Mesothelial cell of epicardium (in vitro differentiated cells): Measurements from ENCODE around the gene CYP4B1. TPM values are rescaled to one million over a fixed set of nuclear protein-coding genes. Genes with fewer than 3 reads are reported as not detected.

ENCODE experiments used
- DNase-seq, 2 experiments: peaks; one replicate each; pipeline ENCODE4 v3.0.0; 2021; ENCODE audit warnings: low spot score in 2 of 2; ENCODE audit not compliant: unreplicated experiment in 2 of 2
- H3K27ac Mint-ChIP-seq: 2 replicates; pipeline ENCODE4 v1.8.0; 2021; ENCODE audit warnings: mixed read lengths
- H3K27me3 Mint-ChIP-seq: 2 replicates; pipeline ENCODE4 v1.8.0; 2021; ENCODE audit warnings: low read depth, mixed read lengths
- H3K36me3 Mint-ChIP-seq: 2 replicates; pipeline ENCODE4 v1.8.0; 2021; ENCODE audit warnings: mixed read lengths
- H3K4me1 Mint-ChIP-seq: 2 replicates; pipeline ENCODE4 v1.8.0; 2021; ENCODE audit warnings: mixed read lengths
- H3K4me3 Mint-ChIP-seq: 2 replicates; pipeline ENCODE4 v1.8.0; 2021; ENCODE audit warnings: mild to moderate bottlenecking, moderate library complexity, mixed read lengths
- H3K9me3 Mint-ChIP-seq: 2 replicates; pipeline ENCODE4 v1.8.0; 2021; ENCODE audit warnings: mixed read lengths
- CTCF ChIP-seq: fragments of 200-600 bp; sonication (generic); IDR thresholded peaks from one replicate; pipeline ENCODE4 v1.5.0; 2021; ENCODE audit warnings: antibody characterized with exemption; ENCODE audit not compliant: unreplicated experiment
- total RNA-seq: library from RNA; stranded (reverse); gene quantifications from 3 replicates; pipeline ENCODE4 v1.2.1, GENCODE V29; 2021

CYP4B1 gene
- total RNA-seq, 1 donor from 2014 or later, result 0.40 TPM

GRCh38 chr1:46812996-46813857 is 14.4 kb downstream of the CYP4B1 start:
- TF ChIP-seq CTCF, result no peak
- Mint-ChIP-seq H3K4me3 (no peak overlapping the region), H3K36me3 (no peaks in the 10 kb centered on the region), H3K4me1 (no peaks in the 10 kb centered on the region), H3K27me3 (peaks cover 14% of the 10 kb centered on the region), H3K9me3 (peaks cover 5% of the 10 kb centered on the region), H3K27ac (no peak overlapping the region)
- DNase-seq, result no peak

DNA sequence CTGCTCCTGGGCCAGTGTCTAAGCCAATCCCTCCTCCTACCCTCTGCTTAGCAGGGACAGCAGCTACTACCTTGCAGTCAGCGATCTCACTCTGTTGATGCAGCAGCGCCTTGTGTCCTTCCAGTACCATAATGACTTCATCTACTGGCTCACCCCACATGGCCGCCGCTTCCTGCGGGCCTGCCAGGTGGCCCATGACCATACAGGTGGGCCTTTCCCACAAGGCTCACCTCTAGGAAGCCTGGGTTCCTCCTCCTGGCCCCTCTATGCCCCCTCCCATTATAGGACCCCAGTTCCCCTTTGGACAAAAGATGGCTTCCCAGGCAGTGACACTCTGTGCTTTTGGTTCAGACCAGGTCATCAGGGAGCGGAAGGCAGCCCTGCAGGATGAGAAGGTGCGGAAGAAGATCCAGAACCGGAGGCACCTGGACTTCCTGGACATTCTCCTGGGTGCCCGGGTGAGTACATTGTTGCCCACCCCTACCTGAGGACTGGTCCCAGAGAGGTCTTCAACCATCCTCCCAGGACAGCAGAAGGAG is 15.1 kb downstream of the CYP4B1 start:
- no peak for DNase-seq
- Mint-ChIP-seq H3K36me3 (no peaks in the 10 kb centered on the region), H3K27me3 (peaks cover 14% of the 10 kb centered on the region), H3K4me1 (no peaks in the 10 kb centered on the region), H3K9me3 (peaks cover 5% of the 10 kb centered on the region), H3K4me3 (no peak overlapping the region), H3K27ac (no peak overlapping the region)
- no peak for TF ChIP-seq CTCF

- H3K4me1 Mint-ChIP-seq, result no peaks in the 10 kb centered on the region
- H3K27ac Mint-ChIP-seq, result no peak overlapping the region
- DNase-seq, result no peak
- H3K27me3 Mint-ChIP-seq, result peaks cover 14% of the 10 kb centered on the region
- TF ChIP-seq CTCF, result no peak
- H3K36me3 Mint-ChIP-seq, result no peaks in the 10 kb centered on the region
- peaks cover under 1% of the 10 kb centered on the region for H3K9me3 Mint-ChIP-seq
- no peak overlapping the region for H3K4me3 Mint-ChIP-seq
Observed at GRCh38 chr1:46815133-46815532, 16.3 kb downstream of the CYP4B1 start.

GRCh38 chr1:46816930-46817329 is 18.1 kb downstream of the CYP4B1 start:
- DNase-seq, result no peak
- Mint-ChIP-seq H3K4me3 (no peak overlapping the region), H3K27me3 (peaks cover 12% of the 10 kb centered on the region), H3K4me1 (no peaks in the 10 kb centered on the region), H3K36me3 (no peaks in the 10 kb centered on the region), H3K9me3 (no peaks in the 10 kb centered on the region), H3K27ac (no peak overlapping the region)
- TF ChIP-seq CTCF, result no peak

DNA sequence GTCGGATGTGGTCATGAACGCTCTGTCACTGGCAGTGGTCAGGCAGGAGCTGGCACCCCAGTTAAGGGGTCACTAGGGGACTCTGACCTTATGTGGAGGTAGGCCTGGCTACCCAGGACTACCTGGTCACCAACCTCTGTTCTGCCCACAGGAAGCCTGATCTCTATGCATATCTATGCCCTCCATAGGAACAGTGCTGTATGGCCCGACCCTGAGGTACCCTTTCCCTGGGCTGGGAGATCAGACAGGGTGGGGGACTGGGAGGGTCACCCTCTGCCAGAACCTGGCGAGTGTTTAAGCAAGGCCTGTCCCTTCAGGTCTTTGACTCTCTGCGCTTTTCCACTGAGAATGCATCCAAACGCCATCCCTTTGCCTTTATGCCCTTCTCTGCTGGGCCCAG is 19.0 kb downstream of the CYP4B1 start:
- Mint-ChIP-seq H3K4me1 (no peaks in the 10 kb centered on the region), H3K27ac (no peak overlapping the region), H3K9me3 (no peaks in the 10 kb centered on the region), H3K36me3 (no peaks in the 10 kb centered on the region), H3K27me3 (peaks cover 12% of the 10 kb centered on the region), H3K4me3 (no peak overlapping the region)
- no peak for DNase-seq
- no peak for TF ChIP-seq CTCF
